ENCODE measurements around the gene RPIA. TPM values are rescaled to one million over a fixed set of nuclear protein-coding genes. Genes with fewer than 3 reads are reported as not detected.

The RPIA gene
- total and polyA plus RNA-seq, 2 of the 13 experiments (the other 11 are each of a cell fraction or from before 2014, with no cell fraction given) = 13.3 to 23.9 TPM

GRCh38 chr2:88680266-88680902 is 11.1 kb upstream of the RPIA start (continued):
- TF ChIP-seq STAG1 (CRISPR knock-in tag; IDR thresholded peaks at IDR 0.05) (no peak), PRPF4 (IDR thresholded peaks at IDR 0.05; ENCODE audit: low read depth, low read length, poor library complexity, severe bottlenecking) (no peak), HOXA9 (CRISPR knock-in tag; IDR thresholded peaks at IDR 0.05; ENCODE audit: borderline replicate concordance) (no peak), EP300 (IDR thresholded peaks at IDR 0.05; ENCODE audit: low read depth in 2 of 2, low read length in 2 of 2) (no peak), EP300 (CRISPR knock-in tag; IDR thresholded peaks at IDR 0.05; ENCODE audit: borderline replicate concordance) (no peak), ELF3 (CRISPR knock-in tag; IDR thresholded peaks at IDR 0.05) (no peak), PHF21A (CRISPR knock-in tag; IDR thresholded peaks at IDR 0.05) (no peak), ZNF605 (CRISPR knock-in tag; IDR thresholded peaks at IDR 0.05) (no peak), GFI1 (CRISPR knock-in tag; IDR thresholded peaks at IDR 0.05; ENCODE audit: borderline replicate concordance) (0 out of 2 replicates have a peak, but pooled peaks have one; percentile 38), SP2 (CRISPR knock-in tag; IDR thresholded peaks at IDR 0.05) (no peak), TAF1 (CRISPR knock-in tag; IDR thresholded peaks at IDR 0.05) (no peak), NFYC (CRISPR knock-in tag; IDR thresholded peaks at IDR 0.05) (no peak), ZNF407 (CRISPR knock-in tag; IDR thresholded peaks at IDR 0.05; ENCODE audit: not compliant biosample characterization) (no peak), NFIC (IDR thresholded peaks at IDR 0.05; ENCODE audit: low read length) (peak; percentile 51; the same call in 1 of the 2 replicates), FUBP1 (CRISPR knock-in tag; IDR thresholded peaks at IDR 0.05; ENCODE audit: borderline replicate concordance) (no peak)
- TF ChIP-seq, protein P1, sequence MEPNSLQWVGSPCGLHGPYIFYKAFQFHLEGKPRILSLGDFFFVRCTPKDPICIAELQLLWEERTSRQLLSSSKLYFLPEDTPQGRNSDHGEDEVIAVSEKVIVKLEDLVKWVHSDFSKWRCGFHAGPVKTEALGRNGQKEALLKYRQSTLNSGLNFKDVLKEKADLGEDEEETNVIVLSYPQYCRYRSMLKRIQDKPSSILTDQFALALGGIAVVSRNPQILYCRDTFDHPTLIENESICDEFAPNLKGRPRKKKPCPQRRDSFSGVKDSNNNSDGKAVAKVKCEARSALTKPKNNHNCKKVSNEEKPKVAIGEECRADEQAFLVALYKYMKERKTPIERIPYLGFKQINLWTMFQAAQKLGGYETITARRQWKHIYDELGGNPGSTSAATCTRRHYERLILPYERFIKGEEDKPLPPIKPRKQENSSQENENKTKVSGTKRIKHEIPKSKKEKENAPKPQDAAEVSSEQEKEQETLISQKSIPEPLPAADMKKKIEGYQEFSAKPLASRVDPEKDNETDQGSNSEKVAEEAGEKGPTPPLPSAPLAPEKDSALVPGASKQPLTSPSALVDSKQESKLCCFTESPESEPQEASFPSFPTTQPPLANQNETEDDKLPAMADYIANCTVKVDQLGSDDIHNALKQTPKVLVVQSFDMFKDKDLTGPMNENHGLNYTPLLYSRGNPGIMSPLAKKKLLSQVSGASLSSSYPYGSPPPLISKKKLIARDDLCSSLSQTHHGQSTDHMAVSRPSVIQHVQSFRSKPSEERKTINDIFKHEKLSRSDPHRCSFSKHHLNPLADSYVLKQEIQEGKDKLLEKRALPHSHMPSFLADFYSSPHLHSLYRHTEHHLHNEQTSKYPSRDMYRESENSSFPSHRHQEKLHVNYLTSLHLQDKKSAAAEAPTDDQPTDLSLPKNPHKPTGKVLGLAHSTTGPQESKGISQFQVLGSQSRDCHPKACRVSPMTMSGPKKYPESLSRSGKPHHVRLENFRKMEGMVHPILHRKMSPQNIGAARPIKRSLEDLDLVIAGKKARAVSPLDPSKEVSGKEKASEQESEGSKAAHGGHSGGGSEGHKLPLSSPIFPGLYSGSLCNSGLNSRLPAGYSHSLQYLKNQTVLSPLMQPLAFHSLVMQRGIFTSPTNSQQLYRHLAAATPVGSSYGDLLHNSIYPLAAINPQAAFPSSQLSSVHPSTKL (CRISPR knock-in tag; IDR thresholded peaks at IDR 0.05) = peak; percentile 65

Data from HepG2 (cell line).